ENCODE data around the gene KRTAP12-2. TPM values are rescaled to one million over a fixed set of nuclear protein-coding genes. Genes with fewer than 3 reads are reported as not detected.

The KRTAP12-2 gene
- total RNA-seq, 1 experiment from 2014 or later: not detected

DNA sequence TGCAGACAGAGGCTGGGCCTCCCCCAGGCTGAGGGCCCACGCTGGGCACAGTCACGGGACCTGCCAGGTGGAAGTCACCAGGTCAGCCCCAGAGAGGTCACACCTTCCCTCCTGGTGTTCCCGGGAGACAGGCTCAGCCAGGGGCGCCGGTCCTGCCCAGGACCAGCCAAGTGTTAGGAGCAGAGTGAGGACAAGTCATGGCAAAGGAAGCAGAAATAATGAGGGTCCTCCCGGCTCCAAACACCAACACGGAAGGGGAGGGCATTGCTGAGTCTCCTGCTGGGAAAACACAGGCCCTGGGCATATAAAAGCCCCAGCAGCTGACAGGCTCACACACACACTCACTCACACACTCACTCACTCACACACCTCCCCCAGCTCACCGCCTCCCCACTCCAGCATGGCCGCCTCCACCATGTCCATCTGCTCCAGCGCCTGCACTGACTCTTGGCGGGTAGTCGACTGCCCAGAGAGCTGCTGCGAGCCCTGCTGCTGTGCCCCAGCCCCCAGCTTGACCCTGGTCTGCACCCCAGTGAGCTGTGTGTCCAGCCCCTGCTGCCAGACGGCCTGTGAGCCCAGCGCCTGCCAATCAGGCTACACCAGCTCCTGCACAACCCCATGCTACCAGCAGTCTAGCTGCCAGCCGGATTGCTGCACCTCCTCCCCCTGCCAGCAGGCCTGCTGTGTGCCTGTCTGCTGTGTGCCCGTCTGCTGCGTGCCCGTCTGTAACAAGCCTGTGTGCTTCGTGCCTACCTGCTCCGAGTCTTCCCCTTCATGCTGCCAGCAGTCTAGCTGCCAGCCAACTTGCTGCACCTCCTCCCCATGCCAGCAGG is 29.5 kb downstream of the KRTAP12-2 start, which contains the start of gene KRTAP10-10:
Gene KRTAP10-10 (plus strand): TSS at position 339 of the 833 bp plus-strand sequence. CDS start 62 bp downstream, at position 401.
- intact Hi-C loops (cut with micrococcal nuclease; ENCODE audit: unreplicated experiment): no loop called here
- H3K27ac Mint-ChIP-seq (ENCODE audit: unreplicated experiment): no peak within 1 kb of the TSS
- peaks cover 91% of the 10 kb centered on the region for H3K27me3 Mint-ChIP-seq (ENCODE audit: unreplicated experiment)
- no peak for DNase-seq
- CTCF ChIA-PET: no interaction called here
- no peak within 1 kb of the TSS for H3K4me3 Mint-ChIP-seq (ENCODE audit: low read depth, unreplicated experiment)
- H3K9me3 Mint-ChIP-seq (ENCODE audit: low read depth, unreplicated experiment): peaks cover 9% of the 10 kb centered on the region
- H3K36me3 Mint-ChIP-seq (ENCODE audit: insufficient read depth, unreplicated experiment): no peaks in the 10 kb centered on the region
- H3K4me1 Mint-ChIP-seq (ENCODE audit: low read depth, unreplicated experiment): no peaks in the 10 kb centered on the region
- TF ChIP-seq, protein P1, sequence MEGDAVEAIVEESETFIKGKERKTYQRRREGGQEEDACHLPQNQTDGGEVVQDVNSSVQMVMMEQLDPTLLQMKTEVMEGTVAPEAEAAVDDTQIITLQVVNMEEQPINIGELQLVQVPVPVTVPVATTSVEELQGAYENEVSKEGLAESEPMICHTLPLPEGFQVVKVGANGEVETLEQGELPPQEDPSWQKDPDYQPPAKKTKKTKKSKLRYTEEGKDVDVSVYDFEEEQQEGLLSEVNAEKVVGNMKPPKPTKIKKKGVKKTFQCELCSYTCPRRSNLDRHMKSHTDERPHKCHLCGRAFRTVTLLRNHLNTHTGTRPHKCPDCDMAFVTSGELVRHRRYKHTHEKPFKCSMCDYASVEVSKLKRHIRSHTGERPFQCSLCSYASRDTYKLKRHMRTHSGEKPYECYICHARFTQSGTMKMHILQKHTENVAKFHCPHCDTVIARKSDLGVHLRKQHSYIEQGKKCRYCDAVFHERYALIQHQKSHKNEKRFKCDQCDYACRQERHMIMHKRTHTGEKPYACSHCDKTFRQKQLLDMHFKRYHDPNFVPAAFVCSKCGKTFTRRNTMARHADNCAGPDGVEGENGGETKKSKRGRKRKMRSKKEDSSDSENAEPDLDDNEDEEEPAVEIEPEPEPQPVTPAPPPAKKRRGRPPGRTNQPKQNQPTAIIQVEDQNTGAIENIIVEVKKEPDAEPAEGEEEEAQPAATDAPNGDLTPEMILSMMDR (IDR thresholded peaks at IDR 0.05; ENCODE audit: unreplicated experiment): no peak
- no TSS peak for BruUV-seq (replicated peaks)

DNA sequence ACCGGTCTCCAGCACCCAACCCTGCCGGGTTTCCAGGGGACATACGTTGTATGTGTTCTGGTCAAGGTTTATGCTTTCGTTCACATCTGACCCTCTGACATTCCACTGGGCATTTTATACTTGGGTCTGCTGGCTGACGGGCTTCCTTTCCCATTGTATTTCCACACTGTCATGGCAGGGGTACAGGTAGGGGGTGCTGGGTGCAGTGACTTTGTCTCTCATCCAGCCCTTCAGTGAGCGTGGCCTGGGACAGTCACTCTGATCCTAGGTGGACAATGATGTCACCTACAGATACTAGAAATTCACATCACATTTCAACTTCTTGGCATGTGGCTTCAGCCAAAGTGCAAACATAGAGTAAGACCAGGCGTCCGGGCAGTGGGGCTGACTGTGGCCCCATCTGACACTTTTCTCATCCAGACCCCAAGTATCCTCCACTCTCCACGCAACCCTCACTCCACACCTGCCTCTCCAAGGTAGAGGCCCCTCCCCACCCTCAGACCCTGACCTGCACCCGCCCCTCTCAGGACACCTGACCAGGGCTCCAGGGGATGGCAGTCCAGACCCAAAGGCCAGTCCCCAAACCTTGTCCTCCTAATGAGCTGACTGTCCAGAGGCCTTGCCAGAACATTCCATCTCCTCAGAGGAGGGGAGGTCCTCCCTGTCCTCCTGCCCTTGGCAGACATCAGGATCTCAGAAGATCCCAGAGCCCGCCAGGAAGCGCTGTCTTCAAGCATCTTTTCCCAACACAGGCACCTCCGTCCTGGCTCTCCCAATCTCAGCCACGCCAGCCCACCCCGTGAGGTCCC is 30.3 kb downstream of the KRTAP12-2 start:
- Mint-ChIP-seq H3K27ac (ENCODE audit: unreplicated experiment) (no peak overlapping the region), H3K27me3 (ENCODE audit: unreplicated experiment) (peaks cover 92% of the 10 kb centered on the region), H3K9me3 (ENCODE audit: low read depth, unreplicated experiment) (peaks cover 14% of the 10 kb centered on the region), H3K4me3 (ENCODE audit: low read depth, unreplicated experiment) (no peak overlapping the region), H3K4me1 (ENCODE audit: low read depth, unreplicated experiment) (no peaks in the 10 kb centered on the region), H3K36me3 (ENCODE audit: insufficient read depth, unreplicated experiment) (no peaks in the 10 kb centered on the region)
- TF ChIP-seq, protein P1 (IDR thresholded peaks at IDR 0.05; ENCODE audit: unreplicated experiment): no peak
- CTCF ChIA-PET: no interaction called here
- no TSS peak for BruUV-seq (replicated peaks)
- intact Hi-C loops (cut with micrococcal nuclease; ENCODE audit: unreplicated experiment): no loop called here
- DNase-seq: no peak

DNA sequence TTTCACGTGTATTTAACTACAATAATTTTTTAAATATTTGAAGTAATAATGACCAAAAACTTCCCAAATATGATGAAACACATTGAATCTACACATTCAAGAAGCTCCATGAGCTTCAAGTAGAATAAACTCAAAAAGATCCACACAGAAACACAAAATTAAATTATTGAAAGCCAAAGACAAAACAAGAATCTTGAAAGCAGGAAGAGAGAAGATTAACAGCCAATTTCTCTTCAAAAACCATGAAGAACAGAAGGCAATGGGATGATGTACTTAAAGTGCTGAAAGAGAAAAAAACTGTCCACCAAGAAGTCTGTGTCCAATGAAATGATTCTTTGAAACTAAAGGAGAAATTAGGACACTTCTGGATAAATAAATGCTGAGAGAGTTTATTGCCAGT is 34.7 kb downstream of the KRTAP12-2 start:
- Mint-ChIP-seq H3K4me1 (ENCODE audit: low read depth, unreplicated experiment) (no peaks in the 10 kb centered on the region), H3K27ac (ENCODE audit: unreplicated experiment) (no peak overlapping the region), H3K36me3 (ENCODE audit: insufficient read depth, unreplicated experiment) (no peaks in the 10 kb centered on the region), H3K4me3 (ENCODE audit: low read depth, unreplicated experiment) (no peak overlapping the region), H3K9me3 (ENCODE audit: low read depth, unreplicated experiment) (peaks cover 15% of the 10 kb centered on the region), H3K27me3 (ENCODE audit: unreplicated experiment) (peaks cover 82% of the 10 kb centered on the region)
- intact Hi-C loops (cut with micrococcal nuclease; ENCODE audit: unreplicated experiment): no loop called here
- DNase-seq: no peak
- CTCF ChIA-PET: no interaction called here
- TF ChIP-seq, protein P1 (IDR thresholded peaks at IDR 0.05; ENCODE audit: unreplicated experiment): no peak
- no TSS peak for BruUV-seq (replicated peaks)

DNA sequence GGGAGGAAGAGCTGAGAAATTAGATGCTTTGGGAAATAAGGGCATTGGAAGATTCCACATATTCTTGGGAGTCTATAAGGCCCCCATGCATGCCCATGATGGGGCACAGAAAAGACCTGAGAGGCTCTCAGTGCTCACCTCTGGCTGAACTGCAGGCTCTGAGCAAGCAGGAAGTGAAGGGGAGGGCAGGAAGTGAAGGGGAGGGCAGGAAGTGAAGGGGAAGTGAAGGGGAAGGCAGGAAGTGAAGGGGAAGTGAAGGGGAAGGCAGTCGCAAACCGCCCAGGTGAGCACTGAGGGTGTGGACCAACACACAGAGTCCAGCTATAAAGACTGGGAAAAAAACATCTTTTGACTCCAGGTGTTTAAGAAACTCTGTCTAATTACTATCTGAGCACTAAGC is 36.3 kb downstream of the KRTAP12-2 start:
- no peaks in the 10 kb centered on the region for H3K4me1 Mint-ChIP-seq (ENCODE audit: low read depth, unreplicated experiment)
- BruUV-seq (replicated peaks): no TSS peak
- H3K9me3 Mint-ChIP-seq (ENCODE audit: low read depth, unreplicated experiment): peaks cover 15% of the 10 kb centered on the region
- H3K27me3 Mint-ChIP-seq (ENCODE audit: unreplicated experiment): peaks cover 70% of the 10 kb centered on the region
- no peaks in the 10 kb centered on the region for H3K36me3 Mint-ChIP-seq (ENCODE audit: insufficient read depth, unreplicated experiment)
- no peak overlapping the region for H3K4me3 Mint-ChIP-seq (ENCODE audit: low read depth, unreplicated experiment)
- intact Hi-C loops (cut with micrococcal nuclease; ENCODE audit: unreplicated experiment): no loop called here
- DNase-seq: no peak
- no peak overlapping the region for H3K27ac Mint-ChIP-seq (ENCODE audit: unreplicated experiment)
- CTCF ChIA-PET: no interaction called here
- TF ChIP-seq, protein P1 (IDR thresholded peaks at IDR 0.05; ENCODE audit: unreplicated experiment): no peak
